Glomerular endothelial cell (primary cell): ENCODE results near the gene PTGDS. TPM values are rescaled to one million over a fixed set of nuclear protein-coding genes. Genes with fewer than 3 reads are reported as not detected.

Experiments
- DNase-seq: peaks from one replicate; pipeline ENCODE4 v3.0.0-alpha.2; 2011; ENCODE audit warnings: low read depth, low spot score; ENCODE audit errors: extremely low read depth
- total RNA-seq: library from RNA; depleted of rRNA; stranded (reverse); fragments of >200 nt; gene quantifications from 2 replicates; pipeline ENCODE4 v1.2.3, GENCODE V29; 2015

PTGDS gene
- total RNA-seq, 1 donor from 2014 or later = not detected

DNA sequence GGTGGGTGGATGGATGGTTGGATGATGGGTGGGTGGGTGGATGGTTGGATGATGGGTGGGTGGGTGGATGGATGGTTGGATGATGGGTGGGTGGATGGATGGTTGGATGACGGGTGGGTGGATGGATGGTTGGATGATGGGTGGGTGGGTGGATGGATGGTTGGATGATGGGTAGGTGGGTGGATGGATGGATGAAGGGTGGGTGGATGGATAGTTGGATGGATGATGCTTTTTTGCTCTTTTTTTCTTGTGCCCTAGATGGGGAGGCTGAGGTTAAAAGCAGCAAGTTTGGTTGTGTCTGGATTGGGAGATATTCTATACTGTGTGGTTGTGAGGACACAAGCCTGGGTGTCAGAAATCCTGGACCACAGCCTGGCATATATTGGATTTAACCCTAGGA lies 19.8 kb upstream of the PTGDS start:
- no peak for DNase-seq

DNA sequence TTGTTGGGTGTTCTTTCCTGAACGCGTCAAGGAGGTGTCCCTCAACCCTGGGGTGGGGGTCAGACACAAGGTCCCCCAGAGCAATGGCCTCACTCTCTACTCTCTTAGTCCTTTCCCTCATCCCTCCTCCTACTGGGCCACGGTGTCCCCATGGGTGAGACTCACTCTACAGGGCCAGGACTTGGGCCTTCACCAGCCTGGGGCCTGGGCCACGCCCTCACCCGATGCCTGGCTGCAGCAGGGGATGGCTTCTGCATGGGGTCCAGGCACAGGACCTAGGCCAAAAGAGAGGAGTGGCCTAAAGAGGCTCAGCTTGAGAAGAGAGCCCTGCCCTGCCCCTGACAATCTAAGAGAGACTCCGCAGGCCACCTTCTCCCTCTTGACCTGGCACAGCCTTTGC lies 19.4 kb upstream of the PTGDS start:
- no peak for DNase-seq

DNA sequence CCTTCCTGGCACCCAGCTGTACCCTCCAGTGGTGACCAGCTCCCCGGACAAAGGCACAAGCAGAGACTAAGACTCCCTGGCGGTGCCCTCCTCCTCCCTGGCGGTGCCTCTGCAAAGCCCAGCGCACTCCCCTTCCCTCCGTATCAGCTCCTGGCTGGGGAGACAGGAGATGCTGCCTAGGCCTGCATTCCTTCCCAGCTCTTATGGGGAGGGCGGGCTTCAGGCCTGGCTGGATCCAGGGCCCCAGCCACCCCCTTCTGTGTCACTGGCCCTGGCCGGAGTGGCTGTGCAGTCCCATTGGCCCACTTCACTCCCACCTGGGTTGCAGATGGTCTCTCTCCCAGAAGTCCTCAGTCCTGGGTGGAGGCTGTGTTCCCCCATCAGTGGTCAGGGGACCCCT lies 18.8 kb upstream of the PTGDS start:
- no peak for DNase-seq

DNA sequence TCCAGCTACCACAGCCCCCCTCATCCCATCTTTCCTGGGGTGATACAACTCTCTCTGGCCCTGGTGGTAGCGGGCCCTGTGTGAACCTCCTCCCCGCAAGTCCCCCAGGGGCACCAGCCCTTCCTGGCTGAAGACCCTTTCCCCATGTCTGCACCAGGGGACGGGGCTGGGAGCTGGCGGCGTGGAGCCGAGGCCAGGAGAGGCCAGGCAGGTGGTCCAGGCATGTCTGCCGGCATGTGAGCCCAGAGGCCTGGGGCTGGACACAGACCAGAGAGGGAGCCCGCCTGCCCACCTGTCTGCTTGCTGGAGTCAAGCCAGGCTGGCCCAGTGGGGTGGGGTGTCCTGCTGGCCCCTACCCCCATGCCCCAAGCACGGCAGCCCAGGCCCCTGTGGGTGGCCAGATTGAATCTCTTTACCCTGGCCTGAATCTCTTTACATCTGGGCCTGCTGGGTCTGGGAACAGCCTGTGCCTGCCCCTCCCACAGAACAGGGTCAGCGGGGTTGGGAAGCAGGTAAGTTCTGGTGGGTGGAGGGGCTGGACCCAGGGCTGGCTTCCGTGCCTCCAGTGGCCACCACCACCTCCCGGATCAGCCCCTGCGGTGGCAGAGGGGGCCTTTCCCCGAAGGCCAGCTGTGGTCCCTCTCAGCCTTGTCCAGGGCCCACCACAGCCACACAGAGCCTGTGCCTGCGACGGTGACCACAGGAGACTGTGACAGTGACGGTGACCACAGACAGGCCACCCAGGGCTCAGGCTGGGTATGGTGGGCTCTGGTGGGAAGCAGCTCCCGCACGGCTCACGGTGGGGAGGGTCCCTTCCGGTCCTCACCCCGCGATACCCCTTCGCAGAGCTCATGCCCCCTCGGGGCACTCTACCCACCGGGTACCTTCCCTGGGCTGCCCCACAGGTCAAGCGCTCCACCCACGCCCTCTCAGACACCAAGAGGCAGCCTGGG lies 18.1 kb upstream of the PTGDS start:
- DNase-seq = no peak

DNA sequence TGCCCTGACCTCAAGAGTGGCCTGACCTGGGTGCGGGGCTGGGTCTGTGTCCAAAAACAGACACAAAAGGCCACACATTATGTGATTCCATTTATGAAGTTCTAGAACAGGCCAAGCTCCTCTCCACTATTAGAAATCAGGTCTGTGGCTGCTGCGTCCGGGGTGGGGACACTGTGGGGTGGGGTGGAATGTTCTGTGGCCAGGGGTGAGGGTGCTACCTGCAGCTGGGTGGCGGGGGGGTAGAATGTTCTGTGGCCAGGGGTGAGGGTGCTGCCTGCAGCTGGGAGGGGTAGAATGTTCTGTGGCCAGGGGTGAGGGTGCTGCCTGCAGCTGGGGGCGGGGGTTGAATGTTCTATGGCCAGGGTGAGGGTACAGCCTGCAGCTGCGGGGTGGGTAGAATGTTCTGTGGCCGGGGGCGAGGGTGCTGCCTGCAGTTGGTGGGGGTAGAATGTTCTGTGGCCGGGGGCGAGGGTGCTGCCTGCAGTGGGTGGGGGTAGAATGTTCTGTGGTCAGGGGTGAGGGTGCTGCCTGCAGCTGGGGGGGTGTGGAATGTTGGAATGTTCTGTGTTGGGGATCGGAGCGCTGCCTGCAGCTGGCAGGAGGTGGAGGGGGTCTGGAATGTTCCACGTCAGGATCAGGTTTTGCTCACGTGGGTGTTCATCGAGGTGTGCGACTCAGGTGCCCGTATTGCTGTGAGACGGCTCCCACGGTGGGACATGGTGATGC lies 16.9 kb upstream of the PTGDS start:
- no peak for DNase-seq

DNA sequence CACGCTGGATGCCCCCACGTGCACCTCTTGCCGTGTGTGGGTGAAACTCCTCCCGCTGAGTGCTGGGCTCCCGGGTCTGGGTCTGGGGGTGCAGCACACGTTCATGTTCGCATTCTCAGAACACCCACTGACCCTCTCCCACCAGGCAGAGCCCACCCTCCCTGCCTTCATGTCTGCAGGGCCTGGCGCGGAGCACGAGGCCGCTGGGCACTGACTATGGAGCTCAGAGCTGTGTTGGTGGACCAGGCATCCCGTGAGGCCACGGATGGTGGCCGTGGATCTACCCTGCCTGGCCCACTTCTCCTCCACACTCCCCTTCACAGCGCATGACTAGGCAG lies 16.4 kb upstream of the PTGDS start:
- no peak for DNase-seq

DNA sequence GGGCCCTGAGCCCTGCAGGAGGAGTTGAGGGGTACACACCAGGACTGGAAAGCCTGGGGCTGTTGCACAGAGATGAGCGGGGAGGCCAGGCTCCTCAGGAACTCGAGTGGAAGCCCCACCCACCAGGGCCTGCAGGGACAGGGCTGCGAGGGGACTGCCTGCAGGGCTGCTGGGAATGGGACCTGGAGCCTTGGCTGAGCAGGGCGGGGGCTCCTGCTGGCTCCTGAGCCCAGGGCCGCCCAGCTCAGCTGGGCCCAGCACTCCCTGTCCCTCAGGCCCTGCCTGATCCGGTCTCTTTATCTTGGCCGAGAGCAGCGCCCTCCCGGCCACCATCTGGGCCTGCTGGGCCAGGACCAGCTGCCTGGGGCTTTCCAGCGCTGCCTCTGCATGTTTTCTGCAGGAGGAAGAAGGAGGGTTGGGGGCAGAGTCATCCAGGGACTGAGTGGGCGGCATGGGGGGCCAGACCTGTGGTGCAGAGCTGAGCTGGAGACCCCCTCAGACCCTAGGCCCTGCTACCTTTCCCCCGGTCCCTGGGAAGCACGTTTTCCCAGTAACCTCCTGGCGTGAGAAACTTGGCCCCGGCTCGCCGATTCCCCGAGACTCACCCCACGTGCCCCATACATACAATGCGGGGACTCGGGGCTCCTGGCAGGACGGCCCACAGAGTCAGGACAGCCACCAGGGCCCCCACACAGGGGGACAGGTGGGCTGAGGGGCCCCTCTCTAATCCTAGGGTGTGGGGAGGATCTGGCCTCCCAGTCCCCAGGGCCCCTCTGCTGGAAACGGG lies 15.8 kb upstream of the PTGDS start:
- DNase-seq = no peak

DNA sequence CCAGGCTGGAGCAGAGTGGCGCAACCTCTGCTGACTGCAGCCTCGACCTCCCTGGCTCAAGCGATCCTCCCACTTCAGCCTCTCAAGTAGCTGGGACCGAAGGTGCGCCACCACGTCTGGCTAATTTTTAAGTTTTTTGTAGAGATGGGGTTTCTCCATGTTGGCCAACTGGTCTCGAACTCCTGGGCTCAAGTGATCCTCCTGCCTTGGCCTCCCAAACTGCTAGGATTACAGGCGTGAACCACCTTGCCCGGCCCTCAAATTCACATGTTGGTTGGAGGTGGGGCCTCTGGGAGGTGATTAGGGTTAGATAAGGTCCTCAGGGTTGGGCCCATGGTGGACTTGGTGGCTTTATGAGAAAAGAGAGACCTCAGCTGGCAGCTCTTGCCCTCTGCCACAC lies 15.1 kb upstream of the PTGDS start:
- no peak for DNase-seq

DNA sequence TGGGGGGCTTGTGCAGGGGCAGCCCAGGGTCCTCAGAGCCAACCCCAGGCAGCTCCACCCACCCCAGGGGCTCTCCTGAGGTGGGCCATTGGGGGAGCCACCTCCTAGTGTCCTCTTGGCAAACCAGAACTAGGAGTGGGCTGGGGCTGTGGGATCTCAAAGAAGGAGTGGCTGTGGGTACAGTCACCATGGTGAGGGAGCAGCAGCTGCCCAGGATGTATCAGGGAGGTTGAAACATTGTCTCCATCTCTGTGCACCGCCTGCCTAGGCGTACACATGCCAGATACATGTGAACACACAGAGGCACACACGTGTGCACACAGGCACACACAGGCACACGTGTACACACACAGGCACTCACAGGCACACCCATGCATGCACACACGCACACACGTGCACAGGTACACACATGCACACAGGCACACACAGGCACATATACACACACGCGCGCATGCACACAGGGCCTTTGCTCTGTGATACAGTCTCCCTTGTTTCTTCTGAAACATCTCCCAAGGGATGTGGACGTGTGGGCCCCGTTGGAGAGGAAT lies 14.5 kb upstream of the PTGDS start:
- DNase-seq = no peak

DNA sequence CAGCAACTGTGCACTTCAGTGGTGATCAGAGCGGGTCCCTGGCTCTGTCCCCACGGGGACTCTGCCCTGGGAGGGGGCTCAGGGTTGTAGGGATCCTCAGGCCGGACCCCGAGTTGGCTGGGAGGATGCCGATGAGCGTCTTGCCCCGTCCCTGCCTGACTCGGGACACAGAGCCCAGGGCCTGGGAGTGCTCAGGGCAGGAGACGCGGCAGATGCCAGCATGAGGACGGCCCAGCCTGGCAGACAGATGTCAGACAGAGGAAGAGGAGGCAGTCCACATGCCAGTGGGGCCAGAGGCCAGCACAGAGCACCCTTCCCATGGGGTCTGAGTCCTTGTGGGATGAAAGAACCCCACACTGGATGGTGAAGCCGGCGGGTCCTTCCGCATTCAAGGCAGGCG lies 14.0 kb upstream of the PTGDS start:
- DNase-seq = no peak

DNA sequence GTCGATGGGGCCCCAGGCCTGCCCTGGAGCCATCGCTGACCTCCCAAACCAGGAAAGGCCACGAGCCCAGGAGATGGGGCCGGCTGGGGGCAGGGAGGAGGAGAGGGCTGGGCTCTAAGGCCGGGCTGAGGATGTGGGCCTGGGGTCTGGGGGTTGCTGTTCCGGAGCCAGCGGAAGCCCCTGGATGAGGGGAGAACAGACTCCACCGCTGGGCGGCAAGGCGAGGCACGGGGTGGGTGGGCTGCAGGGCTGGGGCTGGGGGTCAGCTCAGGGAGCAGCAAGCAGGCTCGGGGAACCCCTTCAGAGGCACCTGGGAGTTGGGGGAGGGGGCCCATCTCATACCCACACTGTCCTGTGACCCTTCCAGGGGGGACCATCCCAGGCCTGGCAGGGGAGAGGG lies 13.6 kb upstream of the PTGDS start:
- DNase-seq = no peak

DNA sequence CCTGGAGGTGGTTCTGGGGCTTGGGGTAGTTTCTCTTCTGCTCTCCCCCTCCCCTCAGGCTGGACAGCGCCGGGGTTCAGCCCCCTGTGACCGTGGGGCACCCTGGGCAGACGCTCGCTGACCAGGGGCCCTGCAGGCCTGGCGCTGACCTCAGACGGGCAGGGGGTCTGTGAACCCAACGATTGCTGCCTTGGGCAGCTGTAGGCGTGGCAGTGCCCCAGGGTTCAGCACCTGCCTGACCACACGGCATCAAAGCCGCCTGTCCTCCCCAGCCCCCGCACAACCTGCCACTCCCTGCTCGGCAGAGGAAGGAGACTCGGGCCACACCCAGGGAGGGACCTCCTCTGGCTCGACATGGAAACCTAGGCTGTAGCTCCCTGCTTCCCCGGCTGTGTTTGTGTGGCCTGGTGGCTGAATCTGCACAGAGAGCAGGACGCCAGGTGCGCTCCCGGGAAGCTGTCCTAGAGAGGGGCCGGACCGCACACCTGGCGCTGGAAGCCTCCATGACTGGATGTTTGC lies 13.1 kb upstream of the PTGDS start:
- DNase-seq = no peak

DNA sequence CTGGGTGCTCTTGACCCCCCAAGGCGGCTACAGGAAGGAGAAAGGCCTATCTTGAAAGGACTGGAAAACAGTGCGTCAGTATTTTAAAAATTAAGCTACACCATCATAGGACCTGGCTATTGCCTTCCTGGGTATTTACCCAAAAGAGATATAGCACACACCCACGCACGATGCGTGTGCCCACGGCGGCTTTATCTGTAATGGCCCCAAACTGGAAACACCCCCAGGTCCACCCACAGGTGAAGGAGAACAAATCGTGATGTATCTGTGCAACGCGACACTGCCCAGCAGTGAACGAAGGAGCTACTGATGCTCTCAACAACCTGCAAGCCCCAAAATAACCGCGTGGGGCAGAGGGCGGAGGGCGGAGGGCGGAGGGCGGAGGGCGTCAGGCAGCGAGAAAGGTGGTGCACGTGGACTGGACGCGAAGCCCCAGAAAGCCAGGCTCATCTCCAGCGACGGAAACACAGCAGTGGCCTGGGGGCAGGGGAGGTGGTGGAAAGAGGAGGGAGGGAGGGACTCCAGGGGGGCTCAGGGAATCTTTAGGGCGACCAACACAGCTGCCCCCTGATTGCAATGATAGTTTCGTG lies 12.4 kb upstream of the PTGDS start:
- DNase-seq = no peak

DNA sequence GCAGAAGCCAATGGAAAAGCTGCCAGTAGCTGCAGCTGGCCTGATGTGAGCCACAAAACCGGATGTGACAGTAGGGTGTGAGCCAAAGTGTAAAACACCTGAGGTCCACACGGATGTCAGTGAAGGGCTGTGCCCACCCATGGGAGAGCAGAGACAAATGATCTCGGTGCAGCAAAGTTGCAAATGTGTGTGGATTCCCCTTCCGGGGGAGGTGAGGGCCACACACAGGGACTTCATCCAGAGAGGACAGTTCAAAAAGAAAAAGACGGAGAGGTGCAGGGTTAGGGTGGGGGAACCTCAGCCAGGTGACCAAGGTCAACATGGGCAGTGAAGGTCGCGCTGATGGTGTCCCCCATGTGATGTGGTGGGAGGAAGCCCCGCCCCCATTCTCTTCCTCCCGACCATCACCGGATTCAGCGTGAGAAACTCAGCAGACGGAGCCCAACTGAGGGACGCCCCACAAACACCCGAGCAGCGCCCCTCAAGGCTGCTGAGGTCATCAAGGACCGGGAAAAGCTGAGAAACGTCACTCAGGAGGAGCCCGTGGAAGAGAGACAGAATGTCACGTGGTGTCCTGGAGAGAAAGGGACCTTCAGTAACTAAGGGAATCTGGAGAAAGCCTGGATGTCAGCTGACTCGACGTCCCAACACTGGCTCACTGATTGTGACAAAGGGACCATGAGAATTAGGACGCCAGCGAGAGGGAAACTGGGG lies 11.4 kb upstream of the PTGDS start:
- no peak for DNase-seq

DNA sequence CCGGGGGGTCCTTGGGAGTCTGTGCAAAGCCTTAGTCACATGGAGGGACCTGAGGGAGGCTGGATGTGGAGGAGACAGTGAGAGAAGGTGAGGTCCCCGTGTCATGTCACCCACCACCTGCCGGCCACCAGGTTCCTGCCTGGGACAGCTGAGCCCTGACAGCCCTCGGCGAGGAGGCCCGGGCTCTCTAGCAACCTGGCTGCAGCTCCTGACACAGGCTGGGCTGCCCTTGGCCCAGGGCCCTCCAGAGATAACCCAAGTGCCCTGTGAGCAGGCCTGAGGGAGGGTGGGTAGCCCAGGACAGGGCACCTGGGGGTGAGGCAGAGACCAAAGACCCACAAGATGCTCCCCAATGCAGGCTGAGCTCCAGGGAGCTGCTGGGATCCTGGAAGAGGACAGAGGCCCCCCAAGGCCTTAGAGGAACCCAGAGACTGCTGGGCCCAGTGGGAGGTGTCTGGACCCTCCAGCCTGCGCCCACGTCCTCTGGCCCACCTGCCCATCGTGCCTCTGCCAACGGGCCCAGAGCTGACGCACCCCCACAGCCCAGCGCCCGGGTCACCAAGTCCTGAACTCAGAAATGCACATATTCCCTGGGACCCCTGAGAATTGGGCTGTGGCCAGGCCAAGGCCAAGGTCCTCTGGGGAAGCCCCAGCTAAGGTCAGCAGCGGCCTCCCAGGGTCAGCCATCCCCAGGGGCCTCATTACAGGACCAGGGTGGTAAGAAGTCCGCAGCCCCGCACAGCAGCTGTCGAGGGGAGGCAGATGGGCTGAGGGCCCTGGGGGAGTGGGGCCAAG lies 8.8 kb upstream of the PTGDS start:
- no peak for DNase-seq

DNA sequence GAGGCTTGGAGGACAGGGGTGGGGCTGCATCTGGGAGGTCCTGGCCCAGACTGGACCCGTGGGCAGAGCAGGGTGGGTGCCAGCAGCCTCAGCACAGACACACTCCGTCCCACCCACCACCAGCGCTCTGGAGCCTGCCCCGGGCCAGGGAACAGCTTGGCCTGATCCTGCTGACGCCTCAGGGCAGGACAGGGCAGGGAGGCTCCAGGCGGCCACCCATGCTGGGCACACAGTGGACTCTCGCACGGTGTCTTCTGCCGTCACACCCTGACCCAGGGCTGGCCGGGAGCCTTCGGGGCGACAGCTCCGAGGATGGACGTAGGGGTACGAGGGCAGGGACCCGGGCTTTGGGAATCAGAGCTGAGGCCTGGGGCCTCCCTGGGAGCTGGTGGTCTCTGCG lies 8.2 kb upstream of the PTGDS start:
- DNase-seq = no peak

DNA sequence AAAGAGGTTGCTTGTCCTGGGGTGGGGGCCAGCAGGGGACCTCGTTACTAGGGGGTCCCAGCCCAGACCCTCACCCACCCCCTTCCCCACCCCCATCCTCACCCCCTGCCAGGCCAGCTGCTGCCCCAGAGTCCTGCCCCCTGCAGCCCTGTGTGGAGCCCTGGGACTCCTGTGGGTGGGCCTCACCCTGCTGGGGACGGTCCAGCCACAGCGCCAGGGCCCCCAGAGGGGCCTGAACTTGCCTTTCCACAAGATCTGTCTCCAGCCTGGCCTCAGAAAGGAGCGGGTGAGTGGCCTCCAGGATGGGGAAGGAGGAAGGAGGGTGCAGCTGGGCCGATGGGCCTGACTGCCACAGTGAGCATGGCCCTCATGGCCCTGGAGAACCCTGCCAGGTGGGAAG lies 7.5 kb upstream of the PTGDS start:
- no peak for DNase-seq

DNA sequence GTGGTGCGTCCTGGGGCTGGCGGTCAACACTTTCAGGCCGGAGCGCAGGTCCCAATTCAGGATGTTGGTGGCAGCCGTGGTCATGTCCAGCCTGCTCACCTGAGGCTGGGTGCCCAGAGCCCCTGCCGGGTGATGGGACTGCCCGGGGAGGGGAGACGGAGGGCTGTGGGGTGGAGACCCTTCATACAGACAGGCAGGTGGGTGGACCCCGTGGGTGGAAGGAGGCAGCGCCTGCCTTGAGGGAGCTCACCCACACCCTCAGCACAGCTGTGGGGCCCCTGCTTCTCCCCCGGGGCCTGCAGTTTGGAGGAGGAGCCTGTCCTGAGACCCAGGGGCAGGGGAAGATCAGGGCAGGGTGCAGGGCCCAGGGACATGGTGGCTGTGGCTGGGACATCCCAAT lies 6.9 kb upstream of the PTGDS start:
- no peak for DNase-seq

DNA sequence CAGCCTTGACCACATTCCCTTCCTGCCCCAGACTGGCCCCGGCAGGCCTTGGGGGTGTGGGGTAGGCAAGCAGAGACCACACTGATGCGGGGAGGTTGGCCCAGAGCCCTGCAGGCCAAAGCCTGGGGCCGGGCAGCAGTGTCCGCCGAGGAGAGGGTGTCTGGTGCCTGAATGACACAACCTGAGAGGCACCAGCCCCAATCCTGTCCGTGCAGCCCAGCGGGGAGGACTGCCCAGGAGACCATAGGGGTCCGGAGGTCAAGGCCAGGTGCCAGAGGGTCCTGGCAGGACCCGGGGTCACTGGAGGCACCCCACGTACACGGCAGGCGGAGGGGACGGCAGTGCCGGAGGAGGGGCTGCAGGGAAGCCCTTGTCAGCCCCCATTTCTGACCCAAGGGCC lies 5.6 kb upstream of the PTGDS start:
- no peak for DNase-seq
